MM.1S (cell line): ENCODE results near the gene CCDC88C.

Experiments used
- DNase-seq: peaks from one replicate; pipeline ENCODE4 v3.0.0-alpha.2; 2015
- H2AFZ ChIP-seq: fragments of 300-600 bp; sonication (generic); 2 replicates; pipeline ENCODE4 v1.6.0; 2016; ENCODE audit warnings: antibody characterized with exemption, low read length
- H3F3A ChIP-seq: fragments of 300-600 bp; sonication (generic); 2 replicates; pipeline ENCODE4 v1.6.1; 2016; ENCODE audit warnings: mild to moderate bottlenecking, antibody characterized with exemption, low read length, moderate library complexity, mixed read lengths; ENCODE audit not compliant: insufficient read depth
- H3K27ac ChIP-seq: fragments of 300-600 bp; sonication (generic); 2 replicates; pipeline ENCODE4 v1.5.1; 2016; ENCODE audit warnings: mild to moderate bottlenecking, low read length
- H3K27me3 ChIP-seq: fragments of 300-600 bp; sonication (generic); replicated peaks from 2 replicates; pipeline ENCODE4 v1.6.0; 2016; ENCODE audit warnings: low read length; ENCODE audit not compliant: insufficient read depth
- H3K36me3 ChIP-seq: fragments of 300-600 bp; sonication (generic); replicated peaks from 2 replicates; pipeline ENCODE4 v1.6.1; 2016; ENCODE audit warnings: mild to moderate bottlenecking, low read length, mixed read lengths; ENCODE audit not compliant: insufficient read depth
- H3K4me1 ChIP-seq: fragments of 300-600 bp; sonication (generic); 2 replicates; pipeline ENCODE4 v1.6.1; 2016; ENCODE audit warnings: low read length, mixed read lengths
- H3K4me2 ChIP-seq: fragments of 300-600 bp; sonication (generic); 2 replicates; pipeline ENCODE4 v1.6.0; 2016; ENCODE audit warnings: low read depth, low read length
- H3K4me3 ChIP-seq: fragments of 300-600 bp; sonication (generic); 2 replicates; pipeline ENCODE4 v1.5.1; 2016; ENCODE audit warnings: low read length, mixed read lengths
- H3K79me2 ChIP-seq: fragments of 300-600 bp; sonication (generic); 2 replicates; pipeline ENCODE4 v1.6.1; 2016; ENCODE audit warnings: mixed run types, low read length, mixed read lengths
- H3K9ac ChIP-seq: fragments of 300-600 bp; sonication (generic); 2 replicates; pipeline ENCODE4 v1.6.1; 2016; ENCODE audit warnings: low read length, mixed read lengths
- H3K9me2 ChIP-seq: fragments of 300-600 bp; sonication (generic); replicated peaks from 2 replicates; pipeline ENCODE4 v1.6.1; 2016; ENCODE audit warnings: mild to moderate bottlenecking, low read length, mixed read lengths; ENCODE audit not compliant: insufficient read depth
- H3K9me3 ChIP-seq: fragments of 300-600 bp; sonication (generic); replicated peaks from 2 replicates; pipeline ENCODE4 v1.6.1; 2016; ENCODE audit warnings: mild to moderate bottlenecking, low read length, mixed read lengths; ENCODE audit not compliant: insufficient read depth
- H4K20me1 ChIP-seq: fragments of 300-600 bp; sonication (generic); 2 replicates; pipeline ENCODE4 v1.6.1; 2016; ENCODE audit warnings: mild to moderate bottlenecking, low read length, moderate library complexity, mixed read lengths; ENCODE audit not compliant: insufficient read depth
- EZH2 ChIP-seq: fragments of 300-600 bp; sonication (generic); optimal IDR thresholded peaks from 2 replicates; pipeline ENCODE3; 2017; ENCODE audit warnings: low read depth, mild to moderate bottlenecking, antibody characterized with exemption, low read length, mixed read lengths
- EZH2phosphoT487 ChIP-seq: fragments of 300-600 bp; sonication (generic); IDR thresholded peaks from 2 replicates; pipeline ENCODE4 v1.6.1; 2018; ENCODE audit warnings: antibody characterized with exemption, low read length
- TF ChIP-seq, protein P1 (sequence below): fragments of 300-600 bp; sonication (generic); IDR thresholded peaks from 2 replicates; pipeline ENCODE4 v1.5.1; 2016; ENCODE audit warnings: antibody characterized with exemption, low read length, mixed read lengths

Gene CCDC88C

DNA sequence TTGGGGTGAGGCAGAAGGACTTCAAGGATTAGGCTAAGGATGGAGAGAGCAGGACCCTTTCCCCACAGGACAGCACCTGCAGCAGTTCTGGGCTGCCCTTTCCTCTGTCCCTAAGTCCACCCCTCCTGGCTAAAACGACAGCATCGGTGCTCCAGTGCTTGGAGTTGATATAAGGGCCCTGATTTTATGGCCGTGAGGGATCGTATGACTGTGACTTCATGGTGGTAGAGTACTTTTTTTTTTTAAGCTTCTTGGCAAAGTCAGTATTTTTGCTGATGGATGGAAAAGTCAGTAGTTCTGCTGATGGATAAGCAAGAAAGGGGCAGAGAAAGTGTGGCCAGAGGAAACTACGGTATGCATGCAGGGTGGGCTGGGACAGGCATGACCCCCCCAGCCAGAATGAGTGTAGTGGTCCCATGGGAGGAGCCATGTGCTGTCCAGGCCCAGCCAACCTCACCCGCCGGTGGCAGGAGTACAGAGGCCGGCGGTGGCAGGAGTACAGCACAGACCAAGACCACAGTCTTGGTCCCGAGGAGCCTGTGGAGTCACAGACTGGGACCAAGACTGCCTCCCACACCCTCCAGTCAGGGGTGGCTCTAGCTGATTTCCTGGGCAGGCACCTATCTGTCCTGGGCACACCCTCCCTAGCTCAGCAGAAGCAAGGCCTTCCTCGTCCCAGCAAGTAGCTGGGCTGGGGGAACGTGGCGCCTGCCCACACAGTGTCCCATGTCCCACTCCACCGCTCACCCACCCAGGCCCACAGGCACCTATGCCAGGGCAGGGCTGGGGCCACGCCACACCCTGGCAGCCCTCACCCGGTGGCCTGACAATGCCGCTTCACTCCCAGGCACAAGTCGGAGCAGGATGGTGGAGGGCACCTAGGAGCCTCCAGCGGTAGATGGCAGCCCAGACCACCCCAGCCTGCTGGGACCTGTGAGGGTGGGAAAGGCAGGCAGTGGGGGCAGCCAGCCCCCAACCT is 46.3 kb downstream of the CCDC88C start:
- TF ChIP-seq, protein P1, sequence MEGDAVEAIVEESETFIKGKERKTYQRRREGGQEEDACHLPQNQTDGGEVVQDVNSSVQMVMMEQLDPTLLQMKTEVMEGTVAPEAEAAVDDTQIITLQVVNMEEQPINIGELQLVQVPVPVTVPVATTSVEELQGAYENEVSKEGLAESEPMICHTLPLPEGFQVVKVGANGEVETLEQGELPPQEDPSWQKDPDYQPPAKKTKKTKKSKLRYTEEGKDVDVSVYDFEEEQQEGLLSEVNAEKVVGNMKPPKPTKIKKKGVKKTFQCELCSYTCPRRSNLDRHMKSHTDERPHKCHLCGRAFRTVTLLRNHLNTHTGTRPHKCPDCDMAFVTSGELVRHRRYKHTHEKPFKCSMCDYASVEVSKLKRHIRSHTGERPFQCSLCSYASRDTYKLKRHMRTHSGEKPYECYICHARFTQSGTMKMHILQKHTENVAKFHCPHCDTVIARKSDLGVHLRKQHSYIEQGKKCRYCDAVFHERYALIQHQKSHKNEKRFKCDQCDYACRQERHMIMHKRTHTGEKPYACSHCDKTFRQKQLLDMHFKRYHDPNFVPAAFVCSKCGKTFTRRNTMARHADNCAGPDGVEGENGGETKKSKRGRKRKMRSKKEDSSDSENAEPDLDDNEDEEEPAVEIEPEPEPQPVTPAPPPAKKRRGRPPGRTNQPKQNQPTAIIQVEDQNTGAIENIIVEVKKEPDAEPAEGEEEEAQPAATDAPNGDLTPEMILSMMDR, result no peak
- TF ChIP-seq EZH2phosphoT487, result no peak
- no peaks in the 10 kb centered on the region for H3K9me2 ChIP-seq
- no peak overlapping the region for H2AFZ ChIP-seq
- H3K9ac ChIP-seq, result peak overlapping the region; percentile 99
- H3K4me3 ChIP-seq, result peak overlapping the region; percentile 34
- H3K4me1 ChIP-seq, result peaks cover 87% of the 10 kb centered on the region
- H3K27ac ChIP-seq, result peak overlapping the region; percentile 100
- no peaks in the 10 kb centered on the region for H3K9me3 ChIP-seq
- peaks cover 86% of the 10 kb centered on the region for H3K79me2 ChIP-seq
- peaks cover 86% of the 10 kb centered on the region for H3F3A ChIP-seq
- peak overlapping the region; percentile 82 for H3K4me2 ChIP-seq
- no peaks in the 10 kb centered on the region for H3K27me3 ChIP-seq
- H4K20me1 ChIP-seq, result no peaks in the 10 kb centered on the region
- H3K36me3 ChIP-seq, result no peaks in the 10 kb centered on the region
- DNase-seq, result peak; percentile 61

DNA sequence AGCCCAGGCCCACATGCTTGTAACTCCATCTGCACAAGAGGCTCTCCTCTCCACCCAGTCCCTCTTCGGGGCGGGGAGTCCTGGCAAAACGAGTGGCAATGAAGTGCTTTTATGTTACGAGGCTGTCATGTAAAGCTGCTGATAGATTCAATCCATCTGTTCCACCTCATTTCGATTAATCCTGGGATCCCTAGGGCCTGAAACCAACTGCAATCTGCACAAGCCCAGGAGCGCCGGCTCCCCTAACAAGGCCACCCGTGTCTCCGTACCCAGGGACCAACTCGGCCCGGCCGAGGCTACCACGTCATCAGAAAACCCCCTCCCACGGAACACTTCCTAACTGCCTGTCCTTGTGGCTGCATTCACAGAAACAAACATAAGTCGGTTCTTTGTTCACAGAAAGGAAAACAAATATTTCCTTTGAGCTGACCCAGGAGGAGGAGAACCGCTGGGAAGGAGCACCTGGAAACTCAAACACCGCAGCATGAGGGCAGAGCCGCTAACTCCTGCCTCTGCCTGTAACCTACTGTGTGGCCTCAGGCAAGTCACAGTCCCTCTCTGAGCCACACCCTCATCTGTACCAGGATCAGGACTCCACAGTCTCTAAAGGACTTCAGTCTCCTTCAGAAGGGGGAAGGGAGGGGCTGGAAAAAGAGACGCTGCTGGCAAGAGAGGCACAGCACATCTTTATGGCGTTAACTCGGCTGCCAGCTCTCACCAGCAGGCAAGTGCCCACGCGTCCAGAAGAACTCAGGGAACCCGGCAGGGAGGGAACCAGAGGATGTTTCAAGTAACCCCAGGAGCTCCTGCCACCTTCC is 47.8 kb downstream of the CCDC88C start:
- no peaks in the 10 kb centered on the region for H3K27me3 ChIP-seq
- TF ChIP-seq EZH2phosphoT487 (no peak), EZH2 (no peak)
- TF ChIP-seq, protein P1, result no peak
- peak overlapping the region; percentile 100 for H3K27ac ChIP-seq
- H4K20me1 ChIP-seq, result no peaks in the 10 kb centered on the region
- peaks cover 80% of the 10 kb centered on the region for H3F3A ChIP-seq
- peak overlapping the region; percentile 29; the same call in 1 of the 2 replicates for H3K4me3 ChIP-seq
- peaks cover 86% of the 10 kb centered on the region for H3K79me2 ChIP-seq
- H3K4me1 ChIP-seq, result peaks cover 89% of the 10 kb centered on the region
- no peak overlapping the region for H2AFZ ChIP-seq
- H3K9me2 ChIP-seq, result no peaks in the 10 kb centered on the region
- no peaks in the 10 kb centered on the region for H3K36me3 ChIP-seq
- H3K9ac ChIP-seq, result peak overlapping the region; percentile 99
- DNase-seq, result peak; percentile 12
- no peaks in the 10 kb centered on the region for H3K9me3 ChIP-seq
- H3K4me2 ChIP-seq, result peak overlapping the region; percentile 82

DNA sequence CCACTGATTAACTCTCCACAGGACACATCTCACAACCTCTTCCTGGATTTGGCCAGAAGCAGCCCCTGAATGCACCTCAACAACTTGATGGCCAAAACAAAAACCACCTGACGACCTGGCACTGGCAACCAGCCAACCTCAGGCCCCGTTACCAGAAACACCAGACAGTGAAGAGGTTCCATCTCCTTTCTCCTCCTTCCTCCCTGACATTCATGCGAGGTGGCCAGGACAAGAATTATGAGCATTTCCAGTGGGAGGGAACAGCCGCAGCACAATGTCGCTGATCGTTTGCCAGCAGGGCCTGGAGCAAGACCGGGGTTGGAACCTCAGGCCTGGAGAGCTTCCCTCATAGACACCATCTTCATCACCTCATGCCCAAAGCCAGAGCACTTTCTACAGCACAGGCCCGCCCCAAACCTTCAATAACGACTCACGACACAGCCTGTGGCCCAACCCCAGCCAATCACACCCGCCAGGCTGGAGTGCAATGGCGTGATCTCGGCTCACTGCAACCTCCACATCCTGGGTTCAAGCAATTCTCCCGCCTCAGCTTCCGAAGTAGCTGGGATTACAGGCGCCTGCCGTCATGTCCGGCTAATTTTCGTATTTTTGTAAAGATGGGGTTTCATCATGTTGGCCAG is 48.7 kb downstream of the CCDC88C start:
- H3F3A ChIP-seq, result peaks cover 80% of the 10 kb centered on the region
- H2AFZ ChIP-seq, result no peak overlapping the region
- peak overlapping the region; percentile 100 for H3K27ac ChIP-seq
- peak; percentile 66 for DNase-seq
- H3K4me3 ChIP-seq, result peak overlapping the region; percentile 43
- no peaks in the 10 kb centered on the region for H3K27me3 ChIP-seq
- peak overlapping the region; percentile 99 for H3K9ac ChIP-seq
- peaks cover 89% of the 10 kb centered on the region for H3K4me1 ChIP-seq
- no peaks in the 10 kb centered on the region for H3K9me3 ChIP-seq
- H3K9me2 ChIP-seq, result no peaks in the 10 kb centered on the region
- no peaks in the 10 kb centered on the region for H4K20me1 ChIP-seq
- TF ChIP-seq EZH2phosphoT487 (no peak), EZH2 (no peak)
- TF ChIP-seq, protein P1, result no peak
- peaks cover 86% of the 10 kb centered on the region for H3K79me2 ChIP-seq
- H3K4me2 ChIP-seq, result peak overlapping the region; percentile 82
- no peaks in the 10 kb centered on the region for H3K36me3 ChIP-seq
